Mesendoderm (in vitro differentiated cells): ENCODE data around the gene METTL27.

Source experiments
- DNase-seq: peaks from one replicate; pipeline ENCODE4 v3.0.0; 2013
- H2AK5ac ChIP-seq: 2 replicates; pipeline ENCODE4 v1.6.1; 2013; ENCODE audit warnings: low read length, inconsistent platforms
- H2BK120ac ChIP-seq: 2 replicates; pipeline ENCODE4 v1.6.1; 2013; ENCODE audit warnings: low read depth, mild to moderate bottlenecking, low read length, moderate library complexity, mixed read lengths
- H2BK15ac ChIP-seq: replicated peaks from 2 replicates; pipeline ENCODE4 v1.6.1; 2013; ENCODE audit warnings: low read depth, mild to moderate bottlenecking, moderate library complexity
- H2BK5ac ChIP-seq: 2 replicates; pipeline ENCODE4 v1.6.1; 2013; ENCODE audit warnings: low read length, inconsistent platforms
- H3K18ac ChIP-seq: 2 replicates; pipeline ENCODE4 v1.6.1; 2013; ENCODE audit warnings: mild to moderate bottlenecking, low read length, mixed read lengths
- H3K23ac ChIP-seq: one replicate; pipeline ENCODE4 v1.6.1; 2013; ENCODE audit warnings: low read length
- H3K27ac ChIP-seq: 2 replicates; pipeline ENCODE4 v1.5.1; 2013; ENCODE audit warnings: low read depth, mild to moderate bottlenecking, inconsistent platforms, low read length, moderate library complexity
- H3K27me3 ChIP-seq: 2 replicates; pipeline ENCODE4 v1.6.1; 2013; ENCODE audit warnings: low read length, control low read depth, mild to moderate bottlenecking, inconsistent platforms; ENCODE audit not compliant: insufficient read depth, poor library complexity
- H3K36me3 ChIP-seq: 2 replicates; pipeline ENCODE4 v1.6.1; 2013; ENCODE audit warnings: low read length, inconsistent platforms; ENCODE audit not compliant: control insufficient read depth, insufficient read depth
- H3K4ac ChIP-seq: one replicate; pipeline ENCODE4 v1.6.1; 2013; ENCODE audit warnings: low read depth, mild to moderate bottlenecking, low read length, moderate library complexity
- H3K4me1 ChIP-seq: 2 replicates; pipeline ENCODE4 v1.6.1; 2013; ENCODE audit warnings: low read depth, low read length, inconsistent platforms; ENCODE audit not compliant: control insufficient read depth
- H3K4me2 ChIP-seq: 2 replicates; pipeline ENCODE4 v1.6.1; 2013; ENCODE audit warnings: low read length
- H3K4me3 ChIP-seq: 2 replicates; pipeline ENCODE4 v1.5.1; 2013; ENCODE audit warnings: mild to moderate bottlenecking, low read length
- H3K56ac ChIP-seq: one replicate; pipeline ENCODE4 v1.6.1; 2013; ENCODE audit warnings: low read length
- H3K79me1 ChIP-seq: 2 replicates; pipeline ENCODE4 v1.6.1; 2013; ENCODE audit warnings: low read length, inconsistent platforms
- H3K79me2 ChIP-seq: 2 replicates; pipeline ENCODE4 v1.6.1; 2013; ENCODE audit warnings: mild to moderate bottlenecking, low read length; ENCODE audit not compliant: control insufficient read depth, insufficient read depth
- H3K9ac ChIP-seq: 2 replicates; pipeline ENCODE4 v1.6.1; 2013; ENCODE audit warnings: low read length, inconsistent platforms
- H4K5ac ChIP-seq: one replicate; pipeline ENCODE4 v1.6.1; 2013; ENCODE audit warnings: low read length
- H4K8ac ChIP-seq: one replicate; pipeline ENCODE4 v1.6.1; 2013; ENCODE audit warnings: low read depth, mild to moderate bottlenecking, control low read depth, low read length, moderate library complexity
- WGBS: extraction: QIAGEN DNeasy Blood & Tissue Kit; methylation state at CpG from one replicate; pipeline ENCODE4 v1.1.7; 2013; ENCODE audit warnings: low lambda C conversion rate, missing lambda C conversion rate; ENCODE audit not compliant: insufficient coverage; ENCODE audit errors: extremely low coverage; 5-methylcytosine and 5-hydroxymethylcytosine counted together

The METTL27 gene

GRCh38 chr7:73815436-73815835 lies 26.9 kb downstream of the METTL27 start:
- H4K8ac ChIP-seq: no peak overlapping the region
- H3K4me1 ChIP-seq: no peaks in the 10 kb centered on the region
- no CpG with 5 or more reads among the region's 8 CpGs for WGBS
- H3K56ac ChIP-seq: no peak overlapping the region
- no peak overlapping the region for H3K27ac ChIP-seq
- H2BK15ac ChIP-seq: no peak overlapping the region
- H2AK5ac ChIP-seq: no peak overlapping the region
- H3K79me1 ChIP-seq: no peaks in the 10 kb centered on the region
- H3K23ac ChIP-seq: no peak overlapping the region
- H2BK120ac ChIP-seq: no peak overlapping the region
- H3K4ac ChIP-seq: no peak overlapping the region
- H3K9ac ChIP-seq: no peak overlapping the region
- H3K4me3 ChIP-seq: no peak overlapping the region
- no peaks in the 10 kb centered on the region for H3K79me2 ChIP-seq
- no peak for DNase-seq
- no peak overlapping the region for H2BK5ac ChIP-seq
- H3K4me2 ChIP-seq: no peak overlapping the region
- no peaks in the 10 kb centered on the region for H3K36me3 ChIP-seq
- no peaks in the 10 kb centered on the region for H3K27me3 ChIP-seq
- no peak overlapping the region for H3K18ac ChIP-seq
- no peak overlapping the region for H4K5ac ChIP-seq

- WGBS: no CpG with 5 or more reads among the region's 3 CpGs
- Histone ChIP-seq H3K79me2 (no peaks in the 10 kb centered on the region), H3K23ac (no peak overlapping the region), H2AK5ac (no peak overlapping the region), H2BK5ac (no peak overlapping the region), H3K4me3 (no peak overlapping the region), H3K27ac (no peak overlapping the region), H3K36me3 (no peaks in the 10 kb centered on the region), H3K56ac (no peak overlapping the region), H3K9ac (no peak overlapping the region), H4K5ac (no peak overlapping the region), H3K27me3 (no peaks in the 10 kb centered on the region), H3K4me2 (no peak overlapping the region), H3K4ac (no peak overlapping the region), H2BK120ac (no peak overlapping the region), H3K79me1 (no peaks in the 10 kb centered on the region), H3K4me1 (no peaks in the 10 kb centered on the region), H3K18ac (no peak overlapping the region), H4K8ac (no peak overlapping the region), H2BK15ac (no peak overlapping the region)
- DNase-seq: no peak
These were observed 29.3 kb downstream of the METTL27 start for GRCh38 chr7:73812996-73813395.

GRCh38 chr7:73811760-73812168 lies 30.6 kb downstream of the METTL27 start:
- Histone ChIP-seq H2AK5ac (no peak overlapping the region), H3K27ac (no peak overlapping the region), H3K4me3 (no peak overlapping the region), H3K79me1 (no peaks in the 10 kb centered on the region), H3K27me3 (no peaks in the 10 kb centered on the region), H3K79me2 (no peaks in the 10 kb centered on the region), H3K4ac (no peak overlapping the region), H3K9ac (no peak overlapping the region), H3K18ac (no peak overlapping the region), H3K56ac (no peak overlapping the region), H4K5ac (no peak overlapping the region), H3K4me1 (no peaks in the 10 kb centered on the region), H3K23ac (no peak overlapping the region), H3K36me3 (no peaks in the 10 kb centered on the region), H3K4me2 (no peak overlapping the region), H2BK5ac (no peak overlapping the region), H2BK15ac (no peak overlapping the region), H2BK120ac (no peak overlapping the region), H4K8ac (no peak overlapping the region)
- no CpG with 5 or more reads among the region's 11 CpGs for WGBS
- DNase-seq: peak; percentile 85

GRCh38 chr7:73810998-73811360 lies 31.3 kb downstream of the METTL27 start:
- H2AK5ac ChIP-seq: no peak overlapping the region
- H3K36me3 ChIP-seq: no peaks in the 10 kb centered on the region
- WGBS: no CpG with 5 or more reads among the region's 4 CpGs
- no peak overlapping the region for H3K9ac ChIP-seq
- no peaks in the 10 kb centered on the region for H3K4me1 ChIP-seq
- H3K23ac ChIP-seq: no peak overlapping the region
- H3K18ac ChIP-seq: no peak overlapping the region
- H3K4ac ChIP-seq: no peak overlapping the region
- H3K56ac ChIP-seq: no peak overlapping the region
- H3K27ac ChIP-seq: no peak overlapping the region
- H3K27me3 ChIP-seq: no peaks in the 10 kb centered on the region
- no peak overlapping the region for H4K8ac ChIP-seq
- H3K4me2 ChIP-seq: no peak overlapping the region
- H2BK120ac ChIP-seq: no peak overlapping the region
- H2BK5ac ChIP-seq: no peak overlapping the region
- no peaks in the 10 kb centered on the region for H3K79me2 ChIP-seq
- no peak for DNase-seq
- H3K79me1 ChIP-seq: no peaks in the 10 kb centered on the region
- H4K5ac ChIP-seq: no peak overlapping the region
- H3K4me3 ChIP-seq: no peak overlapping the region
- no peak overlapping the region for H2BK15ac ChIP-seq

GRCh38 chr7:73809467-73809951 lies 32.8 kb downstream of the METTL27 start:
- no peak overlapping the region for H4K8ac ChIP-seq
- H3K56ac ChIP-seq: no peak overlapping the region
- no peak overlapping the region for H3K9ac ChIP-seq
- H3K4ac ChIP-seq: no peak overlapping the region
- no peaks in the 10 kb centered on the region for H3K79me1 ChIP-seq
- no peak overlapping the region for H3K18ac ChIP-seq
- H3K27ac ChIP-seq: no peak overlapping the region
- H3K4me1 ChIP-seq: no peaks in the 10 kb centered on the region
- H3K36me3 ChIP-seq: no peaks in the 10 kb centered on the region
- DNase-seq: no peak
- H3K4me3 ChIP-seq: no peak overlapping the region
- no peak overlapping the region for H3K4me2 ChIP-seq
- no peak overlapping the region for H2BK120ac ChIP-seq
- H3K79me2 ChIP-seq: no peaks in the 10 kb centered on the region
- no peak overlapping the region for H2BK5ac ChIP-seq
- no peak overlapping the region for H4K5ac ChIP-seq
- H3K27me3 ChIP-seq: no peaks in the 10 kb centered on the region
- no CpG with 5 or more reads among the region's 21 CpGs for WGBS
- H3K23ac ChIP-seq: no peak overlapping the region
- no peak overlapping the region for H2AK5ac ChIP-seq
- H2BK15ac ChIP-seq: no peak overlapping the region

GRCh38 chr7:73802459-73802858 lies 39.9 kb downstream of the METTL27 start:
- H3K4me3 ChIP-seq: no peak overlapping the region
- H3K27ac ChIP-seq: no peak overlapping the region
- H3K4me1 ChIP-seq: no peaks in the 10 kb centered on the region
- no peaks in the 10 kb centered on the region for H3K79me1 ChIP-seq
- no peaks in the 10 kb centered on the region for H3K79me2 ChIP-seq
- no peak overlapping the region for H2BK120ac ChIP-seq
- WGBS: 100% methylated on average over 1 of the region's 4 CpGs
- H3K27me3 ChIP-seq: no peaks in the 10 kb centered on the region
- H3K36me3 ChIP-seq: no peaks in the 10 kb centered on the region
- no peak for DNase-seq
- H3K56ac ChIP-seq: no peak overlapping the region
- no peak overlapping the region for H2BK15ac ChIP-seq
- H2AK5ac ChIP-seq: no peak overlapping the region
- H4K5ac ChIP-seq: no peak overlapping the region
- H3K18ac ChIP-seq: no peak overlapping the region
- H3K4me2 ChIP-seq: no peak overlapping the region
- H2BK5ac ChIP-seq: no peak overlapping the region
- H3K23ac ChIP-seq: no peak overlapping the region
- no peak overlapping the region for H4K8ac ChIP-seq
- no peak overlapping the region for H3K4ac ChIP-seq
- no peak overlapping the region for H3K9ac ChIP-seq
